ENCODE measurements around the gene PCDHGA10. TPM values are rescaled to one million over a fixed set of nuclear protein-coding genes. Genes with fewer than 3 reads are reported as not detected.
A peak's percentile ranks its signal among the peaks of the same experiment; 100 is the strongest.
"Not testable (repeated sequence)": the region's sequence is repeated elsewhere in the genome, so short reads cannot be mapped to it uniquely, and the experiment has no call there.

The PCDHGA10 gene
- total and polyA plus RNA-seq, 9 of the 15 experiments (the other 6 are each of a cell fraction or from before 2014, with no cell fraction given), result 0.01 to 0.11 (median 0.05) TPM

- BruUV-seq (replicated peaks), result no TSS peak
- ChIA-PET CTCF (ENCODE audit: low intra/inter-chr PET ratio) (interaction anchor here (2.1 kb wide), 1 partner anchor 161 kb away, joined by 10 read pairs; no protein-coding TSS in a partner anchor), POLR2A (no interaction called here)
- DNase-seq (ENCODE audit: extremely low read depth in 1 of 4, low spot score in 3 of 4) (no peak), ATAC-seq (peak; percentile 34; the same call in 1 of the 3 replicates), FAIRE-seq (no peak)
- H3K9me1 ChIP-seq (ENCODE audit: control insufficient read depth, insufficient read depth, low read length), result no peaks in the 10 kb centered on the region
- peaks cover 0 to 12% of the 10 kb centered on the region in 2 experiments; a peak in 3 of 5 replicates for H3K4me1 ChIP-seq (replicated peaks in 1 of 2; ENCODE audit: control insufficient read depth in 2 of 2, insufficient read depth in 2 of 2, low read length in 2 of 2)
- H4K20me1 ChIP-seq (replicated peaks; ENCODE audit: control insufficient read depth, insufficient read depth, low read length), result no peaks in the 10 kb centered on the region
- intact Hi-C loops (cut with micrococcal nuclease) (no loop called here), in situ Hi-C loops (cut with MboI) (no loop called here)
- TF ChIP-seq ZNF134 (CRISPR knock-in tag; conservative IDR thresholded peaks at IDR 0.05), result no peak
- no peak overlapping the region for H3K9ac ChIP-seq (ENCODE audit: insufficient read depth in 1 of 2, low read depth in 2 of 2, low read length in 2 of 2)
- peaks cover 3 to 30% of the 10 kb centered on the region in 2 experiments; a peak in 3 of 5 replicates for H3K27me3 ChIP-seq (ENCODE audit: control insufficient read depth in 2 of 2, insufficient read depth in 2 of 2, low read length in 2 of 2)
- no peak overlapping the region for H3K27ac ChIP-seq (ENCODE audit: extremely low read depth, low read depth, low read length)
- 1% methylated on average over 20 of the region's 22 CpGs for WGBS (ENCODE audit: insufficient coverage, low coverage, missing lambda C conversion rate)
- H3K4me2 ChIP-seq (ENCODE audit: insufficient read depth, low read length), result no peak overlapping the region
- H3K9me3 ChIP-seq (replicated peaks; ENCODE audit: control insufficient read depth, insufficient read depth, low read depth, low read length), result peaks cover 2% of the 10 kb centered on the region; the same call in 1 of the 2 replicates
- no peaks in the 10 kb centered on the region for H3K79me2 ChIP-seq (ENCODE audit: control insufficient read depth, insufficient read depth, low read length)
- no peaks in the 10 kb centered on the region for H3K36me3 ChIP-seq (ENCODE audit: control insufficient read depth, insufficient read depth, low read length)
- no peak overlapping the region for H3K4me3 ChIP-seq
- H2AFZ ChIP-seq (ENCODE audit: low read depth, low read length), result no peak overlapping the region
These were observed 9.4 kb upstream of the PCDHGA10 start for GRCh38 chr5:141403387-141403786.

- H3K4me2 ChIP-seq (ENCODE audit: insufficient read depth, low read length); H4K20me1 ChIP-seq (replicated peaks; ENCODE audit: control insufficient read depth, insufficient read depth, low read length); intact Hi-C loops (cut with micrococcal nuclease); BruUV-seq (replicated peaks); H3K9me3 ChIP-seq (replicated peaks; ENCODE audit: control insufficient read depth, insufficient read depth, low read depth, low read length); H3K9me1 ChIP-seq (ENCODE audit: control insufficient read depth, insufficient read depth, low read length); H3K27ac ChIP-seq (ENCODE audit: extremely low read depth, low read depth, low read length); H3K4me3 ChIP-seq; H3K9ac ChIP-seq (ENCODE audit: insufficient read depth in 1 of 2, low read depth in 2 of 2, low read length in 2 of 2); in situ Hi-C loops (cut with MboI); H3K36me3 ChIP-seq (ENCODE audit: control insufficient read depth, insufficient read depth, low read length); H2AFZ ChIP-seq (ENCODE audit: low read depth, low read length); H3K79me2 ChIP-seq (ENCODE audit: control insufficient read depth, insufficient read depth, low read length); FAIRE-seq: not testable (repeated sequence)
- ATAC-seq (peak; percentile 88), DNase-seq (ENCODE audit: extremely low read depth in 1 of 4, low spot score in 3 of 4) (peak; percentile 25 to 41 (median 34))
- ChIA-PET POLR2A (interaction anchor here (0.5 kb wide), 1 partner anchor 232 kb away, joined by 3 read pairs; no protein-coding TSS in a partner anchor), CTCF (ENCODE audit: low intra/inter-chr PET ratio) (interaction anchor here (0.7 to 1.0 kb wide), 3 partner anchors 81 to 156 kb away, joined by 3 to 4 read pairs (median 3); partner anchors contain the start of gene PCDHGC5)
- H3K4me1 ChIP-seq (replicated peaks in 1 of 2; ENCODE audit: control insufficient read depth in 2 of 2, insufficient read depth in 2 of 2, low read length in 2 of 2), result peaks cover 0 to 12% of the 10 kb centered on the region in 2 experiments; a peak in 3 of 5 replicates
- 36% methylated on average over 41 of the region's 51 CpGs for WGBS (ENCODE audit: insufficient coverage, low coverage, missing lambda C conversion rate)
- peaks cover 3 to 29% of the 10 kb centered on the region in 2 experiments; a peak in 3 of 5 replicates for H3K27me3 ChIP-seq (ENCODE audit: control insufficient read depth in 2 of 2, insufficient read depth in 2 of 2, low read length in 2 of 2)
- peak; percentile 54 to 71 (median 58) for TF ChIP-seq CTCF (IDR thresholded peaks at IDR 0.05 in 2 of 3, conservative IDR thresholded peaks at IDR 0.05 in 1 of 3; ENCODE audit: insufficient read depth in 2 of 3, low read depth in 1 of 3, low read length in 3 of 3)
- peak; percentile 40 to 49; a peak in 2 of 4 replicates for TF ChIP-seq NRF1 (conservative IDR thresholded peaks at IDR 0.05 in 1 of 2, IDR thresholded peaks at IDR 0.05 in 1 of 2)
- TF ChIP-seq RAD21 (CRISPR knock-in tag; conservative IDR thresholded peaks at IDR 0.05 in 1 of 2, IDR thresholded peaks at IDR 0.05 in 1 of 2), result peak in 1 of 2 experiments; percentile 46; a peak in 2 of 4 replicates
These were observed 4.8 kb upstream of the PCDHGA10 start, which contains the start of gene PCDHGB6 for GRCh38 chr5:141407790-141408505. TSS of gene PCDHGB6 (plus strand) at chr5:141408021. CDS start at chr5:141408203, 182 bp downstream.
